HG03097 (cell line): ENCODE results near the gene CCDC61.

ENCODE experiments used
- ATAC-seq: cut with Tn5 transposase; IDR thresholded peaks from one replicate; pipeline ENCODE4 v1.9.1; 2021; ENCODE audit not compliant: unreplicated experiment, low FRiP score

The CCDC61 gene

GRCh38 chr19:45994998-45995714 lies at the start of gene CCDC61:
TSS of gene CCDC61 (plus strand) at chr19:45995467. CDS start at chr19:46003019, 7,552 bp downstream.
- peak; percentile 93 for ATAC-seq

- no peak for ATAC-seq
These were observed 47.3 kb upstream of the CCDC61 start for GRCh38 chr19:45947926-45948325.

- ATAC-seq = no peak
These were observed 43.0 kb upstream of the CCDC61 start for GRCh38 chr19:45952341-45952685.

- ATAC-seq = no peak
These were observed 42.4 kb upstream of the CCDC61 start for GRCh38 chr19:45952686-45953505.

GRCh38 chr19:45953676-45954075 lies 41.6 kb upstream of the CCDC61 start:
- no peak for ATAC-seq

GRCh38 chr19:45954156-45954555 lies 41.1 kb upstream of the CCDC61 start:
- ATAC-seq = no peak

- no peak for ATAC-seq
These were observed 39.2 kb upstream of the CCDC61 start for GRCh38 chr19:45955905-45956608.

- ATAC-seq = no peak
These were observed 36.9 kb upstream of the CCDC61 start for GRCh38 chr19:45958320-45958719.

GRCh38 chr19:45958769-45959516 lies 36.3 kb upstream of the CCDC61 start:
- no peak for ATAC-seq

- no peak for ATAC-seq
These were observed 35.7 kb upstream of the CCDC61 start for GRCh38 chr19:45959517-45960025.

- ATAC-seq = no peak
These were observed 34.6 kb upstream of the CCDC61 start for GRCh38 chr19:45960595-45961235.

GRCh38 chr19:45962021-45962420 lies 33.2 kb upstream of the CCDC61 start:
- no peak for ATAC-seq

- ATAC-seq = no peak
These were observed 28.0 kb upstream of the CCDC61 start for GRCh38 chr19:45967246-45967645.

GRCh38 chr19:45968626-45969025 lies 26.6 kb upstream of the CCDC61 start:
- ATAC-seq = no peak

GRCh38 chr19:45969676-45970075 lies 25.6 kb upstream of the CCDC61 start:
- ATAC-seq = no peak

- no peak for ATAC-seq
These were observed 23.9 kb upstream of the CCDC61 start for GRCh38 chr19:45971260-45971902.

GRCh38 chr19:45972081-45972946 lies 23.0 kb upstream of the CCDC61 start:
- no peak for ATAC-seq

GRCh38 chr19:45972947-45973540 lies 22.2 kb upstream of the CCDC61 start:
- ATAC-seq = no peak
